Bronchial epithelial cell (primary cell): Measurements from ENCODE around the gene SLAMF7. TPM values are rescaled to one million over a fixed set of nuclear protein-coding genes. Genes with fewer than 3 reads are reported as not detected.

Experiments
- DNase-seq: peaks from one replicate; pipeline ENCODE4 v3.0.0-alpha.2; 2010; ENCODE audit warnings: low read depth
- FAIRE-seq: peaks from 2 replicates; lab custom pipeline; 2011; peaks lifted over from hg19 to GRCh38; lab: Jason Lieb, UNC
- H3K27me3 ChIP-seq: 2 replicates; pipeline ENCODE4 v1.5.1; 2011; ENCODE audit warnings: low read length; ENCODE audit not compliant: control insufficient read depth, insufficient read depth
- H3K36me3 ChIP-seq: 2 replicates; pipeline ENCODE4 v1.5.1; 2011; ENCODE audit warnings: low read length; ENCODE audit not compliant: control insufficient read depth, insufficient read depth
- H3K4me3 ChIP-seq: 2 replicates; pipeline ENCODE4 v1.5.1; 2011; ENCODE audit warnings: mild to moderate bottlenecking, low read depth, low read length, control low read depth
- CTCF ChIP-seq: IDR thresholded peaks from 2 replicates; pipeline ENCODE4 v1.5.1; 2011; ENCODE audit warnings: mild to moderate bottlenecking, moderate library complexity, low read length, control low read depth, inconsistent platforms; ENCODE audit not compliant: insufficient read depth, severe bottlenecking
- total RNA-seq: library from RNA; depleted of rRNA; stranded (reverse); fragments of >200 nt; gene quantifications from 2 replicates; pipeline ENCODE4 v1.2.1, GENCODE V29; 2014

The SLAMF7 gene
- total RNA-seq, 1 donor from 2014 or later = 0.79 TPM

GRCh38 chr1:160761886-160762285 is 22.8 kb downstream of the SLAMF7 start:
- TF ChIP-seq CTCF = no peak
- peak; percentile 85 for FAIRE-seq
- Histone ChIP-seq H3K27me3 (no peaks in the 10 kb centered on the region), H3K36me3 (no peaks in the 10 kb centered on the region), H3K4me3 (no peak overlapping the region)
- peak; percentile 84 for DNase-seq

- Histone ChIP-seq H3K27me3 (no peaks in the 10 kb centered on the region), H3K4me3 (no peak overlapping the region), H3K36me3 (no peaks in the 10 kb centered on the region)
- no peak for TF ChIP-seq CTCF
- FAIRE-seq = no peak
- no peak for DNase-seq
Measured at GRCh38 chr1:160763993-160764392, 24.9 kb downstream of the SLAMF7 start.

GRCh38 chr1:160767395-160768294 is 28.6 kb downstream of the SLAMF7 start:
- Histone ChIP-seq H3K36me3 (no peaks in the 10 kb centered on the region), H3K27me3 (no peaks in the 10 kb centered on the region), H3K4me3 (no peak overlapping the region)
- no peak for TF ChIP-seq CTCF
- DNase-seq = peak; percentile 98
- FAIRE-seq = peak; percentile 43

- peak; percentile 88 for TF ChIP-seq CTCF
- DNase-seq (peak; percentile 54), FAIRE-seq (peak; percentile 68)
- Histone ChIP-seq H3K27me3 (no peaks in the 10 kb centered on the region), H3K36me3 (no peaks in the 10 kb centered on the region), H3K4me3 (no peak overlapping the region)
Measured at GRCh38 chr1:160768295-160768657, 29.2 kb downstream of the SLAMF7 start.

GRCh38 chr1:160772331-160772730 is 33.3 kb downstream of the SLAMF7 start:
- FAIRE-seq = no peak

More at GRCh38 chr1:160772331-160772730, 33.3 kb downstream of the SLAMF7 start:
- Histone ChIP-seq H3K36me3 (no peaks in the 10 kb centered on the region), H3K27me3 (no peaks in the 10 kb centered on the region), H3K4me3 (no peak overlapping the region)
- no peak for TF ChIP-seq CTCF
- DNase-seq = no peak
